GM20000 (cell line): ENCODE results near the gene PIAS4.

ENCODE experiments used
- DNase-seq: peaks from one replicate; pipeline ENCODE4 v3.0.0; 2012; ENCODE audit warnings: low spot score
- TF ChIP-seq, protein P1 (sequence below): IDR thresholded peaks from 2 replicates; pipeline ENCODE4 v1.5.1; 2012; ENCODE audit warnings: mild to moderate bottlenecking, control low read depth; ENCODE audit errors: extremely low read depth, missing control alignments

The PIAS4 gene

DNA sequence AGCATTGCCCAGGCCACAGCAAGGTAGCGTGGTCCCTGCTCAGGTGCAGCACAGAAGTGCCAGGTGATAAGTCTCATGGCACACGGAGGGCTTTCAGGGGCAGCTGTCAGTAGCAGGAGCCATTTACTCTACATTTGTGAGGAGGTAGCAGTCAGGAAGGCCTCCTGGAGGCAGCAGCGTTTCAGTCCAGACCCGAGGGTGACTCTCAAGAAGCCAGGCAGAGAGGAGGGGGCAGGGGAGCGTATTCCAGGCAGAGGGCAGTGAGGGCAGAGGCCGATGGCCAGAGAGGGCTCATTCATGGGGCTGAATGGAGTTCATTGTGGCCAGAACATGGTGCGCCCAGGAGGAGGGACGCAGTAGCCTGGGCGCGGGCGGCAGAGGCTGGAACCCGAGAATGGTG lies 8.9 kb downstream of the PIAS4 start:
- TF ChIP-seq, protein P1, sequence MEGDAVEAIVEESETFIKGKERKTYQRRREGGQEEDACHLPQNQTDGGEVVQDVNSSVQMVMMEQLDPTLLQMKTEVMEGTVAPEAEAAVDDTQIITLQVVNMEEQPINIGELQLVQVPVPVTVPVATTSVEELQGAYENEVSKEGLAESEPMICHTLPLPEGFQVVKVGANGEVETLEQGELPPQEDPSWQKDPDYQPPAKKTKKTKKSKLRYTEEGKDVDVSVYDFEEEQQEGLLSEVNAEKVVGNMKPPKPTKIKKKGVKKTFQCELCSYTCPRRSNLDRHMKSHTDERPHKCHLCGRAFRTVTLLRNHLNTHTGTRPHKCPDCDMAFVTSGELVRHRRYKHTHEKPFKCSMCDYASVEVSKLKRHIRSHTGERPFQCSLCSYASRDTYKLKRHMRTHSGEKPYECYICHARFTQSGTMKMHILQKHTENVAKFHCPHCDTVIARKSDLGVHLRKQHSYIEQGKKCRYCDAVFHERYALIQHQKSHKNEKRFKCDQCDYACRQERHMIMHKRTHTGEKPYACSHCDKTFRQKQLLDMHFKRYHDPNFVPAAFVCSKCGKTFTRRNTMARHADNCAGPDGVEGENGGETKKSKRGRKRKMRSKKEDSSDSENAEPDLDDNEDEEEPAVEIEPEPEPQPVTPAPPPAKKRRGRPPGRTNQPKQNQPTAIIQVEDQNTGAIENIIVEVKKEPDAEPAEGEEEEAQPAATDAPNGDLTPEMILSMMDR, result no peak
- DNase-seq, result no peak

DNA sequence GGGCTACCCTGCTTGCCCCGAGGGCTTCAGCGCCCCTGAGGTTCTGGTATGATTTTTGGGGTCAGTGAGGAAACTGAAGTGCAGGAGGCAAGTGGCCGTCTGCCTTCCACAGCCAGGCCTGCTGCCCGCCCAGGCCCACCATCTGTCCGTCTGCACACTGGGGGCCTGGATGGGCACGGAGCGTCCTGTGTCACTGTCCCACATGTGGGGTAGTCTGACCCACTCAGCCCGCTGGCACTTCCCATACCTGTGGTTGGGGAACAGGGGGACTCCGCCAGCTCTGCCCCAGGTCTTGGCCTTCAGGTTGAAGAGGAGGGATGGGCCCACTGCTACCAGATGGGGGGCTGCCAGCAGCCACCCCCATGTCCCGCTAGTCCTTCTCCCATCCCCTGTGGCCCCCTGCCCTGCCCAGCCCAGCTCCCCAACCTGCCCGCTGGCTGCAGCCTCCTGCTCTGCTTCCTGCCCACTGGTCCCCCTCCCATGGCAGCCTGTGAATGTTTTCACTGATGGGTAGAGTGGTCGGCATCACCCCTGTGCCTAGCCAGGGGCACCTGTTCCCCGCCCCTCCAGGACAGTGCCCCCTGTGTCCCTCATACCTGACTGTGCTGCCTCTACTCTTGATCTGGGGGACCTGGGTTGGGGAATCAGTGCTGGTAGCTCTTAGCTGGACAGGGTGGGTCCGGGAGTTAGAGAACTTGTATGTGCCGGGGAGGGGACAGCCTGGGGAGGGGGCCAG lies 9.5 kb downstream of the PIAS4 start:
- TF ChIP-seq, protein P1, result no peak
- DNase-seq, result no peak

DNA sequence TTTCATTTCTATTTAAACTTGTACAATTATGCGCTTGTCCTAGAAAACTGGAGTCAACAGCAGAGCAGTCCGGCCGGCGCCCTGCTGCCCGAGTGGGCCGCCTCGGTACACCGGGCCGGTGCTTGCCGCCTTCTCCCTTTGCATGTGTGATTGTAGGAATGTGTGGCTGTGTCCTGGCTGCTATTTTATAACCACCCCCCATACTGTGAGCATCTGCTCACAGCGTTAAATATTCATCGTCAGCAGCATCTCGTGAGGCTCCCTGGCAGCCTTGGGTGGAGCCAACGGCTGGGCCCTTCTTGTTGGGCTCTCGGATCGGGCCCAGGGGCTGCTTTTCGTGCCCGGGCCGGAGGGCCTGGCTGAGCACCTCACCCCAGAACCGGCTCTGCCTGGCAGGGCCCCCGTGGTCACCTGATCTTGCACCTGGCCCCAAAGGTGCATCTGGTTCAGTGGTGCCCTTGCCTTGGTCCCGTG lies 10.6 kb downstream of the PIAS4 start:
- no peak for DNase-seq
- TF ChIP-seq, protein P1, result no peak

DNA sequence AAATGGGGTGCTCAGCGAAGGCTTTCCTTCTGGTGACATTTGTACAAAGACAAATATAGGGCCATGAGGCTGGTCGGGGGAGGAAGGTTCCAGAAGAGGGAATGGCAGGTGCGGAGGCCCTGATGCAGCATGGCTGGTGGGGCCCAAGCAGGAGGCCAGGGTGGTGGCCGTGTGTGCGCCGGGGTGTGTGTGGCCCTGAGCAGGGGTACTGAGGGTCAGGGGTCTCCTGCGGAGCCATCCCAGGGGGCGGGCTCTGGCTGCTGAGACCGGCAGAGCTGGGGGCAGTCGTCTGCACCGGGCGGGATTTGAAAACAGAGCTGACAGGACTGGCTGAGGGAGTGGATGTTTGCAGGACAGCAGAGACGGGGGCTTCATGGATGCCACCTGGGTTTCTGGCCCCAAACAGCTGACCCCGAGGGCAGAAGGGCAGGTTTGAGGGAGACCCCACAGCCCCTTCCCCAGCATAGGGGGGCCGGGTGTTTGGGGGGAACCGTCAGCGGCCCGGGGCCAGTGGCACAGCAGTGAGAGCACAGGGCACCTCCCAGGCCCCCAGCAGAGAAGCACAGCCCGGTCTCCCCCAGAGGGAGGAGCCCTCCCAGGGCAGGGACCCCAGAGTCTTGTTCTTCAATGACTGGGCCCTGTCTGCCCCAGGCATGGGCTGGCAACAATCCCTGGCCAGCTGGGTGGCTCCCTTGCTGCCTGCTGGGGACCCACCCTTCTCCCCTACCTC lies 11.4 kb downstream of the PIAS4 start:
- no peak for DNase-seq
- TF ChIP-seq, protein P1, result no peak

DNA sequence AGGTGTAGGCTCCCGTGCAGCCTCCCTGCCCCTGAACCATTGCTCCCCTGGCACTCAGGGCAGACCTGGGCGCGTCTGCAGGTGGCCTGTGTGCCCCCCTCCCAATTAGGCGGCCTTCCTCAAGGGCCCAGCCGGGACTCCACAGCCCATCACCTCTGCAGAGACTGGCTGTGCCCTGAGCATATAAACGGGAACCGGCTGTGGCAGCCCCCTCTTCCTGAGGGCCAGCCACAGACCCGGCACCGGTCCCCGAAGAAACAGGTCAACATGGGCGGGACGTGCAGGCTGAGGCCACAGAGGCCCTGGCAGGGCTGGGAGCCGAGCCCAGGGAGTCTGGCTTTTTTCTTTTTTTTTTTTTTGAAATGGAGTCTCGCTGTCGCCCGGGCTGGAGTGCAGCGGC lies 12.0 kb downstream of the PIAS4 start:
- TF ChIP-seq, protein P1, result no peak
- no peak for DNase-seq

DNA sequence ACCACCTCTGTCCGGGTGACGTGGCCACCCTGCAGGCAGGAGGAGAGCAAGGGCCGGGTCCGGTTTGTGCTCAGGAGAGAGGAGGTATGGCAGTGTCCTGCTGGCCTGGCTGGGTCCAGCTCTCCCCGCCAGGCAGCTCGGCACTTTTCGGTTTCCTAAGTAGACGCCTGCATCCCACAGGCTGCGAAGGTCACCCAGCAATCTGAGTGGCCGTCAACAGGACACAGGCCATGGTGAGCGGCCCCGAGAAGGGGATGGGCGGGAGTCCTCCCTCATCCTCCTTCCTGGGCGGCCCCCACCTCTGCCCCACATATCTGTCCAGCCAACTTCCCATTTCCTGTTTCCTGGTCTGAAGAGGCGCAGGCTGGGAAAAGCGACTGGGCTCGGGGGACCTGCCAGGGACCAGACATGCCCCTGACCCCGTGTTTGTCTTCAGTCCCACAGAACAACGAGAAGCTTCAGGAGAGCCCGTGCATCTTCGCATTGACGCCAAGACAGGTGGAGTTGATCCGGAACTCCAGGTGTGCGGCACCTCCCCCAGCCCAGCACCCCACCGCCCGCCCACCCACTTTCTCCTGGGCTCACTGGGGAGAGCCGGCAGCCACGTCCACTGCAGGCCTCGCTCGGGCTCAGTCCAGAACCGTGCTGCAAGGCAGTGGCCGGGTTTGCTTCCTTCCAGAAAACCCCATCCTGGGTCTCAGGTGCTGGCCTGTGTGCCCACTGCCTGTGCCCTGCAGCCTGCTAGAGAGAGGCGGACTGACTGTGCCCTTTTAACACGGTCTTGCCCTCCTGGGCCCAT lies 16.3 kb downstream of the PIAS4 start:
- DNase-seq, result no peak

More for the DNA sequence above, 16.3 kb downstream of the PIAS4 start:
- TF ChIP-seq, protein P1, result no peak
